Renal cortical epithelial cell (primary cell): ENCODE results near the gene HOXB2. TPM values are rescaled to one million over a fixed set of nuclear protein-coding genes. Genes with fewer than 3 reads are reported as not detected.

Experiments used
- DNase-seq: peaks from one replicate; pipeline ENCODE4 v3.0.0-alpha.2; 2011; ENCODE audit warnings: low read depth
- total RNA-seq: library from RNA; depleted of rRNA; stranded (reverse); fragments of >200 nt; gene quantifications from 2 replicates; pipeline ENCODE4 v1.2.3, GENCODE V29; 2014

HOXB2 gene
- total RNA-seq, result 17.4 and 23.7 TPM in 2 replicates

GRCh38 chr17:48545022-48545375, at the start of gene HOXB2:
Gene HOXB2 (minus strand): TSS chr17:48545109. CDS start chr17:48544911, 198 bp downstream.
- no peak for DNase-seq

GRCh38 chr17:48593840-48594537, 49.1 kb upstream of the HOXB2 start:
- DNase-seq, result peak; percentile 82

- no peak for DNase-seq
Measured at GRCh38 chr17:48593126-48593829, 48.4 kb upstream of the HOXB2 start, which contains the start of gene HOXB5. Gene HOXB5 (minus strand): TSS chr17:48593779. CDS start chr17:48593682, 97 bp downstream.

DNA sequence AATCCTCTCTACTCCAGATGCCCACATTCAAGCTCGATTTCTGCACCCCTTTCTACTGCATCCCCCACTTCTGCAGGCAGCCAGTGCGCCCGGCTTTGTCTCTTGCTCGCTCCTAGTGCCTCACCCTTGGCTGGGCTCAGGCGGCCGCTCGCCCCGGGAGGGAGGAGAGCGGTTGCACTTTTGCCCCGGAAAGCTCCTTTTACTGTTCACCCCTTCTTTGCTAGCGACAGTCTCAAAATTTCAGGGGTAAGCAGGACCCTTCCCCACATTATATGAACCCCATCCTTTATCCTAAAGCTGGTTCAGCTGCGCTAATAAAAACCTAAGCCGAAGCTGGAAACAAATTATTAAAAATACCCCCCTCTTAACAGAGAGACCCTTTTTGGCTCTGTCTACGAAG, 47.7 kb upstream of the HOXB2 start:
- DNase-seq, result no peak

DNA sequence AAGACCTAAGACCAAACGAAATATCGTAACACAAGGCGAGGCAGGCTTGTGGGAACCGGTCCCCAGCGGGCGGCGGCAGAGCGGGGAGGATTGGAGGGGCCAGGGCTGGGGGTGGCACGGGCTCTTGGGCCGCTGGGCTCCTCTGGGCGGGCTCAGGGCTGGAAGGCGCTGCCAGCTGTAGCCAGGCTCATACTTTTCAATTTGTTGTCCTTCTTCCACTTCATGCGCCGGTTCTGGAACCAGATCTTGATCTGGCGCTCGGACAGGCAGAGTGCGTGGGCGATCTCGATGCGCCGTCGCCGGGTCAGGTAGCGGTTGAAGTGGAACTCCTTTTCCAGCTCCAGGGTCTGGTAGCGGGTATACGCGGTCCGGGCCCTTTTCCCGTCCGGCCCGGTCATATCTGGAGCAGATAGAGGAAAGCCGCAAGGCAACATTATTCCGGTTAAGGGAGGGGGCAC, 47.2 kb upstream of the HOXB2 start:
- DNase-seq, result no peak

DNA sequence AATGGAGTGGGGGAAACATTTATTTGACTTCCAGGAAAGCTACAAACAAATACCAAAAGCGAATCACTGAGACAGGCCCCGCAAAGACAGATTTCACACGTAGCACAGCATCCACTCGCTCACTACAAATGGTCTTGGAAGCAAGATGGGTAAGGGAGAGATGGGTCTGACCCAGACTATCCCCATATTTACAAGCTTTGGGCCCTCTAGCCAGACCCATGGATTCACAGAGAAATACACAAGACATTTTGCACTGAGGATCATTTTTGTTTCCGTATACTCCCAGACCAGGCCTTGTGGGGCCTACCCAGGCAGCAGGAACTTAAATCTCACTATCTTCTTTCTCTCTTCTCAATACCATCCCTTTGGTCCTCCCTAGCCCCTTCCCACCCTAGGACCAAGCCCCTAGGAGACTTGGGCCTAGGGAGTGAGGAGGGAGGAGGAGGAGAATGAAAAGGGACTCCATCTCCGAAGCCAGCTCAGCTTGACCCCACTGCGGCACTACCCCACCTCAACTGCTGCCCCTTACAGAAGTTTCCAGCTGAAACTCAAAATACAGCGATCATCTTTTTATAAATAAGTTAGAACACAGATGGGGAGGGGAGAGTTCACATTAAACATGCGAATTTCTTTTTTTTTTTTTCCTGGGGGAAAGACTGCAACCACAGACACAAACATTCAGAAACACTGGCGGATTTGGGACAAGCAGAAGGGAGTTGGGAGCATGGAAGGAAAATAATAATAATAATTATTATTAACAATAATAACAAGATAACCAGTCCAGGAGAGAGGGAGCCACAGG, 46.5 kb upstream of the HOXB2 start:
- DNase-seq, result no peak

GRCh38 chr17:48590607-48591161, 45.8 kb upstream of the HOXB2 start:
- no peak for DNase-seq

DNA sequence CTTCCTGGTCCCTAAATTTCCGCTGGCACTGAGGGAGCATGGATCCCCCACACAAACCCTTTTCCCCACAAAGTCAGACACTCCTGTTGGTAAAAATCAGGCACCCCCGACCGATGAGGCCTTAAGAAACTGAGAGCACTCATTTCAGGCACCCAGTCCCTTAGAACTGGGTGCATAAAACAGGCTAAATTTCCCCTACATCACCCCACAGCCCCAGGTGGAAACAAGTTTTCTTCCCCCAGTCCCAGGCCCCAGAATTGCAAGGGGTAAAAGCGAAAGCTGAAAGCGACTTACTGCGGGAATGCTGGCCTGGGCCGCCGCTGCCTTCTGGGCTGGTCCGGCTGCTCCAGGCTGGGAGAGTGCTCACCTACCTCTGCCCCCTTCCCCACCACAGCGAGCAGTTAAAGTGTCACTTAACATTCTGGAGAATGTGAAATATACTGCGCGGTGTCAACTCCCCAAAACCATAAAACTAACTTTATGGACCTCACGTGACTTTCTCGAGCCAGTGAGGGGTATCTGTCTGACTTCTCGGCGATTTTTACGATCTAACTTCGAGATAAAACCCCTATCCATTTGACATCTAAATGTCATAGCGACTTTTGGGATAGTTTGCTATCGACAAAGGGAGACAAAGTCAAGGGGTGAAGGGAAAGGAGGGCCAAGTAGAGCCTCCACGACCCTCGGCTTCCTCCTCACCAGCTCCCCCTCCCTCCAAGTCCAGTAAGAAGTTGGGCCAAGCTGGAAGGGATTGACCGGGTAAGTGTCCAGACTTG, 45.1 kb upstream of the HOXB2 start, which contains the start of gene HOXB3:
Gene HOXB3, minus strand, starts transcription at position 411 of the 776 bp plus-strand sequence. CDS start 37,767 bp downstream, outside the sequence.
- DNase-seq, result peak; percentile 67

GRCh38 chr17:48589060-48589830, 44.3 kb upstream of the HOXB2 start:
- no peak for DNase-seq

- DNase-seq, result no peak
Measured at GRCh38 chr17:48588528-48588927, 43.6 kb upstream of the HOXB2 start.

DNA sequence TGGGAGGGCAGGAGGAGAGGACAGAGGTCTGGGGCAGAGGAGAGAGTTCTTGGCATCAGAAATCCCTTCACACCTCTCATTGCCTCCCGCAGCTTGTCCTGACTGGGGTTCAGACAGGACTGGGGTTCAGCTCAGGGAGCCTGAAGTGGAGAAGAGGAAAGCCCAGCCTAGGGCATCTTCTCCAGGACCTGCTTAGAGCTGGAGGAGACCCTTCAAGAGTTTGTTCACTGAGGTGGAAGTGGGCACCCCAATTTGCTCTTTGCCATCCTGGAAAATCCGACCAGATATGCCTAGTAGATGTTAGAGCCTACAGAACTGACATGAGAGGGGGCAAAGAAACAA, 43.1 kb upstream of the HOXB2 start:
- DNase-seq, result no peak

- DNase-seq, result no peak
Measured at GRCh38 chr17:48587276-48588073, 42.6 kb upstream of the HOXB2 start.

GRCh38 chr17:48586355-48587258, 41.7 kb upstream of the HOXB2 start:
- no peak for DNase-seq

DNA sequence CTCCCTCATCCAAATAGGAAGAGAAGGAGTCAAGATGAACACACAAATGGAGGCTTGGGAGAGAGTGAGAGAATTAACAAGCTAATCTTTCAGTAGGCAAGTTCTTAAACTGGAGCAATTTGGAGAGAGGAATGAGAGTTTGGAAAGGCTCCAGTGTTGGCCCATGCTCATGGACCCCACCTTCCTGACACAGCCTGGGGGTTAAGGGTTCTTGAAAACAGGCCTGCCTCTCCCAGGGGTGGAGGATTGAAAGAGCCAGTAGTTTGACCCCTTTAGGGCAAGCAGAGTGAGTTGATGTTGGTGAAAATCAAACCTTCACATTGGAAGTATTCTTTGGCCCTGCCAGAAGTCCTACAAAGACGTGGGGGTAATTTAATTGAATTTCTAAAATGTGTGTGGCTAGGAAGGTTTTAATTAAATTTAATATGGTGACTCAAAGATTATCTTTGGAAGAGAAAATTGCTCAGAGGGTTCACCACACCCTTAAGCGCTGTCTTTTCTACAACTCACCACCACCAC, 39.4 kb upstream of the HOXB2 start:
- DNase-seq, result no peak

DNA sequence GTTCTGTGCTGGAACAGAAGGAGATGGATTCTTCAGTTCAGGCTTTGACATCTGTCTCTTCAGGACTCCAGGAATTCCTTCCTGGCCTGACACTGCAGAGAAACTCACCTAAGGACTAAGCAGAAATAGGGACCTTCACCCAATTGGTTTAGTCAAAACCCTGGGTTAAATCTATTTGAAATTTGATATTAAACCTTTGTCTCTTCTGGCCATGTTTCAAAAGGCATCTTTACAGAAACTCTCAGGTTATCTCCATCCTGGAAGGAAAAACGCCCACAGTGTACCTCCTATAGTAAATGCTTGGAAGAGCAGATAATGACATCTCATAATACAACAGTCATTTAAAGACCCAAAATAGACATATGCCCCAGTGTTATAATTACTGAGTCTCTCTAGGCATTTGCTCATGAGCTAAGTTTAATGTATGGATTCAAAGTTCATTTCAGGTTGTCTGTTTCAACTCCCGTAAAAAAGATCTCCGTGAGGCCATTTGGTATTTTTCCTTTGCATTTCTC, 38.9 kb upstream of the HOXB2 start:
- no peak for DNase-seq

GRCh38 chr17:48582750-48583069, 37.8 kb upstream of the HOXB2 start:
- no peak for DNase-seq

- DNase-seq, result no peak
Measured at GRCh38 chr17:48579760-48580554, 35.0 kb upstream of the HOXB2 start.

DNA sequence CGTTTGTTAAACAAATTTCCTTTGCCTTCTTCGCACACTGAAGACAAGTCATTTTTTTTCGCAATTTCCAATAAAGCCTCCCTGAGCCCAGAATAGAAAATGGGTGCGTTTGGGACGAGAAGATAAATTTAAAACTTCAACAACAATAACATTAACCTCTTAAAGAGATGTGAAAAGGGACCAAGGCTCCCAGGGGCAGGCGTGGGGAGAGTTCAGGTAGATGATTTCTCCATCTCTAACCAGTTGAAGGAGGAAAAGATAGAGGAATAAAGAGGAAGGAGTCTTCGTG, 34.5 kb upstream of the HOXB2 start:
- DNase-seq, result no peak
